AG10803 (cell line): ENCODE data around the gene DENND10.

Experiments
- DNase-seq: peaks from one replicate; pipeline ENCODE4 v3.0.0; 2010; ENCODE audit warnings: low read depth
- H3K4me3 ChIP-seq: 2 replicates; pipeline ENCODE4 v1.5.1; 2011; ENCODE audit warnings: mild to moderate bottlenecking, low read length, control low read depth
- CTCF ChIP-seq: conservative IDR thresholded peaks from 2 replicates; pipeline ENCODE4 v1.5.1; 2011; ENCODE audit warnings: mild to moderate bottlenecking, low read length, control low read depth, inconsistent platforms

The DENND10 gene

DNA sequence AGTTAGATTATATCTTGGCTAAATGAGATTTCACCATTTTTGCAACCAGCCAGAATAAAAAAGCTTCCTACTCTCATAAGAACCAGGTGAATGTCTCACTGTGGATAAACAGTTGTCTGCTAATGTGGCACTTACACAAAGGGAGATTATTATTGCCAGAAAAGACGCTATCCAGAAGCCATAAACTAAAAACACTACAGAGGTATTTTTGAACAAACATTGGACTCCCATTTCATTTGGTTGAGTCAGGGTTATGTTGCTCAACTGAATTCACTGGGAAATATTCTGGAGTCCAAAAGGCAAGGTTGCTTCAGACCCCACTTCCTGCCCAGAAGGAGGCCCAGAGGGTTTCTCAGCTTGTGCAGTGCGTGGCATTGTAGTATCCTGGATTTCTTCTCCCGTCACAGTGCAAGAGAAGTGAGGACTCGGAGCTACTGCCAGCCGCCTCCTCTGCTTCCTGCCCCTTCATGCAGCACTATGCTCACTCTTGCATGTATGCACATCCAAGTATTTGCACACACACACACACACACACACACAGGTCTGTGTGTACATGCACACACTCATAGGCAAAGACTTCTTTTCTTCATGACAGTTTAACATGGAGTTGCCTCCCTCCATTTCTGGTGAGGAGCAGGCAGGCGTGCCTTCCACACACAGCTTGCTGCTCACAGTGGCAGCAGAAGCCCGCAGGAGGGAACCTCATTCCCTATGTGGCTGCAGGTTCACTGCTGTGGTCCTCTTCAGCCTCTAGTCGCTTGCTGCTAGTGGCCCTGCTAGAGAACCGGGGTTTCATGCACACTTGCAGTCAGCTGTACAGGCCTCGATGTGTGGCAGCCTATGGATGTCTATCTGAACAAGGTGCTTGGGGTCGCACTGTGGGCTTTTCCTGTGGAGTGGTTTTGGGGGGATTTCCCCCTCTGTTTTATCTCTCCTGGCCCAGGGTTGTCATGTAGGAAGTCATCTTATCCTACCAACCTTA, 10.1 kb downstream of the DENND10 start:
- H3K4me3 ChIP-seq = no peak overlapping the region
- DNase-seq = peak; percentile 96
- no peak for TF ChIP-seq CTCF

DNA sequence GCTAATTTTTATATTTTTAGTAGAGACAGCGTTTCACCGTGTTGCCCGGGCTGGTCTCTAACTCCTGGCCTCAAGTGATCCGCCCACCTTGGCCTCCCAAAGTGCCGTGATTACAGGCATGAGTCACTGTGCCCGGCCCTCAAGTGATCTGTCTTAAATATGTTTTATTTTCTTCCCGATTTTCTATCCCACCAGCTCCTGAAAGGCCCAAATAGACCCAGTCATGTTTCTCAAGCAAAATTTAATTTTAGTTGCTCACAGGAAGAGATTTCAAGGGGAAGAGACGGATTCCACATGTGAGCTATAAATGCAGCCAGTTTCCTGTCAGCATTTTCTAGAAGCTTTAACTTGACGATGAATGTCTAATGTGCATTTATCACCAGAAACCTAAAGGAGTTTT, 12.0 kb downstream of the DENND10 start:
- no peak for DNase-seq
- no peak for TF ChIP-seq CTCF
- H3K4me3 ChIP-seq = no peak overlapping the region

DNA sequence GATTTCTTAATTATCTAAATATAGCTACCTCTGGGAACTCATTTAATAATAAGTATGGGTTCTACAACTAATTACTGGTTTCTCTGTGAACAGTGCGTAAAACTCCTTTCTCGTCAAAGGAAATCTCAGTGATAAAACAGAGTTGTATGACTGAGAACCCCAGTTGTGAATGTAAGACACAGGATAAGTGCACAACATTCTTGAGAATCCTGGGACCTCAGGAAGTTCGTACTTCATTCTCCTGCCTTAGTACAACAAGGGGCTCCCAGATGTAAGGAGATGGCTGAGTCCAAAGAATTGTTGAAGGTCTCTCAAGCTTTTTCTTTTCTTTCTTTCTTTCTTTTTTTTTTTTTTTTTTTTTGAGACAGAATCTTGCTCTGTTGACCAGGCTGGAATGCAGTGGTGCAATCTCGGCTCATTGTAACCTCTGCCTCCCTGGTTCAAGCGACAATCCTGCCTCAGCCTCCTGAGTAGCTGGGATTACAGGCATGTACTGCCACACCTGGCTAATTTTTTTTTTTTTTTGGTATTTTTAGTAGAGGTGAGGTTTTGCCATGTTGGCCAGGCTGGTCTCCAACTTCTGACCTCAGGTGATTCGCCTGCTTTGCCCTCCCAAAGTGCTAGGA, 12.5 kb downstream of the DENND10 start:
- no peak for DNase-seq
- no peak overlapping the region for H3K4me3 ChIP-seq
- TF ChIP-seq CTCF = no peak

DNA sequence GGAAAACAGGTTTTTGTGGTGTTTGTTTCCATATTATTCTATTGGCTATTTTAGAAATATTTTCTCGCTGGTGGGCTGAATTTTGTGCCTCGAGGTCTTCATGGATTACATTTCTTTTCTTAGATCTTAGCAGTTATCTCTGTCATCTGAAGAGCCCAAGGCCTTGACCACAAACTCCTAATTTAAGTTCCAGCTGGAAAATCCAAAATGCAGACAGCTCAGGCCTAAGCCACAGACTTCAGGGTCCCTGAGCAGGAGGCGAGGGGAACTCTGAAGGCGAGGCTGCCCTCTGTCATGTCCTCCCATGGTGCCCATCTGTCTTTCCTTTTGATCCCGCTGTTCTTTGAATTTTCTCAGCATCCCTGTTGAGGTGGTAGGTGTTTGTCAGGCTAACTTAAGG, 14.3 kb downstream of the DENND10 start:
- no peak for DNase-seq
- TF ChIP-seq CTCF = no peak
- no peak overlapping the region for H3K4me3 ChIP-seq

DNA sequence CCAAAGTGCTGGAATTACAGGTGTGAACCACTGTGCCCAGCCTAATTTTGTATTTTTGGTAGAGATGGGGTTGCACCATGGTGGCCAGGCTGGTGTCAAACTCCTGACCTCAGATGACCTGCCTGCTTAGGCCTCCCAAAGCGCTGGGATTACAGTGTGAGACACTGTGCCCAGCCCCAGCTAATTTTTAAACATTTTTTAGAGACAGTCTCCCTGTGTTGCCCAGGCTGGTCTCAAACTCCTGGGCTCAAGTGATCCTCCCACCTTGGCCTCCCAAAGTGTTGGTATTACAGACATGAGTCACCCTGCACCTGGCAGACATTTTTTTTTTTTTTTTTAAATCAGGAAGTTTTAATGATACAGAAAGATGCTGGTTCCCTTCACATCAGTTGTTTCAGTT, 15.5 kb downstream of the DENND10 start:
- TF ChIP-seq CTCF = no peak
- no peak overlapping the region for H3K4me3 ChIP-seq
- no peak for DNase-seq

GRCh38 chr10:119120413-119120867, 16.5 kb downstream of the DENND10 start:
- no peak for TF ChIP-seq CTCF
- DNase-seq = peak; percentile 82
- H3K4me3 ChIP-seq = no peak overlapping the region
